ENCODE results near the gene FAM186B. TPM values are rescaled to one million over a fixed set of nuclear protein-coding genes. Genes with fewer than 3 reads are reported as not detected.

The FAM186B gene
- total RNA-seq, 2 donors from 2014 or later = 0.11 to 0.27 TPM

DNA sequence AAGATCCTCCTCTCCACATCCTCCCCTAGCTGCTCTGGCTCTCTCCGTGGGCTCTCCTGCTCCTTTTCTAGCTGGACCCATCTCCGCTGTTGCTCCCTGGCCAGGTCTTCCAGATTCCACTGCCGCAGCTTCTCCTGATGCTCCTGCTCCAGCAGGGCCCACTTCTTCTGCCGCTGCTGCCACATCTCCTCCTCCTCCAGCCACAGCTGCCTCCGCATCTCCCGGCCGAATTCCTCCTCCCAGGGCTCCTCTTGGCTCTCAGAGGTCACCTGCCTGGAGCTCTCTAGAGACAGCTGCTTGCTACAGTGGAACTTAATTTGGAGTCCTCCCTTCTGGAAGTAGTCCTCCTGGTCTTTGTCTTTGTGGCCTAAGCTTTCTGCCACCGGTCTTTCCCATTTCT is 5.5 kb downstream of the FAM186B start:
- TF ChIP-seq, protein P1, sequence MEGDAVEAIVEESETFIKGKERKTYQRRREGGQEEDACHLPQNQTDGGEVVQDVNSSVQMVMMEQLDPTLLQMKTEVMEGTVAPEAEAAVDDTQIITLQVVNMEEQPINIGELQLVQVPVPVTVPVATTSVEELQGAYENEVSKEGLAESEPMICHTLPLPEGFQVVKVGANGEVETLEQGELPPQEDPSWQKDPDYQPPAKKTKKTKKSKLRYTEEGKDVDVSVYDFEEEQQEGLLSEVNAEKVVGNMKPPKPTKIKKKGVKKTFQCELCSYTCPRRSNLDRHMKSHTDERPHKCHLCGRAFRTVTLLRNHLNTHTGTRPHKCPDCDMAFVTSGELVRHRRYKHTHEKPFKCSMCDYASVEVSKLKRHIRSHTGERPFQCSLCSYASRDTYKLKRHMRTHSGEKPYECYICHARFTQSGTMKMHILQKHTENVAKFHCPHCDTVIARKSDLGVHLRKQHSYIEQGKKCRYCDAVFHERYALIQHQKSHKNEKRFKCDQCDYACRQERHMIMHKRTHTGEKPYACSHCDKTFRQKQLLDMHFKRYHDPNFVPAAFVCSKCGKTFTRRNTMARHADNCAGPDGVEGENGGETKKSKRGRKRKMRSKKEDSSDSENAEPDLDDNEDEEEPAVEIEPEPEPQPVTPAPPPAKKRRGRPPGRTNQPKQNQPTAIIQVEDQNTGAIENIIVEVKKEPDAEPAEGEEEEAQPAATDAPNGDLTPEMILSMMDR (IDR thresholded peaks at IDR 0.05) = no peak
- no peaks in the 10 kb centered on the region for H3K4me1 ChIP-seq

DNA sequence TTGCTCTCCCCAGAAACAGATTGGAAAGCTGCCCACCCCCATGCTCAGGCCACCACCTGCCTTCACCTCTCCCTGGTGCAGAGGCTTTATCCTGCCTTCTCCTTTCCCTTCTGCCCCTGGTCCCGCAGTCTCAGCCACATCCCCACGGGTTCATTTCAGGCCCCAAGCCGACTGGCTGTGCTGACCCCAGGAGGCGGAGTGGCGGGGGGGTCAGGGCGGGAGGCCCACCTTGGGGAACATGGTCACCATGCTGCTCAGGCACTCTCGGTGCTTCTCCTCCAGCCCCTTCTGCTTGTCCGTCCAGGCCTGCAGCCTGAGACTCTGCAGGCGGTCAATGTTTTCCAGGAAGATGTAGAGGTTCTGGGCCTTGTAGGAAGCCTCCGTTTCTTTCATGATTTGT is 6.9 kb downstream of the FAM186B start:
- no peak for DNase-seq
- TF ChIP-seq, protein P1 (IDR thresholded peaks at IDR 0.05) = no peak
- intact Hi-C loops (cut with DNase I) = no loop called here
- H3K9ac ChIP-seq (ENCODE audit: low read depth in 2 of 2, low read length in 2 of 2) = no peak overlapping the region
- no peaks in the 10 kb centered on the region for H3K9me3 ChIP-seq
- no peaks in the 10 kb centered on the region for H3K27me3 ChIP-seq
- H3K4me3 ChIP-seq = no peak overlapping the region
- H3K4me1 ChIP-seq = no peaks in the 10 kb centered on the region
- no peaks in the 10 kb centered on the region for H3K36me3 ChIP-seq
- H3K27ac ChIP-seq = no peak overlapping the region

More for the DNA sequence above, 5.5 kb downstream of the FAM186B start:
- intact Hi-C loops (cut with DNase I) = no loop called here
- no peak overlapping the region for H3K9ac ChIP-seq (ENCODE audit: low read depth in 2 of 2, low read length in 2 of 2)
- no peaks in the 10 kb centered on the region for H3K9me3 ChIP-seq
- H3K27me3 ChIP-seq = no peaks in the 10 kb centered on the region
- H3K36me3 ChIP-seq = no peaks in the 10 kb centered on the region
- no peak for DNase-seq
- H3K27ac ChIP-seq = no peak overlapping the region
- H3K4me3 ChIP-seq = no peak overlapping the region

DNA sequence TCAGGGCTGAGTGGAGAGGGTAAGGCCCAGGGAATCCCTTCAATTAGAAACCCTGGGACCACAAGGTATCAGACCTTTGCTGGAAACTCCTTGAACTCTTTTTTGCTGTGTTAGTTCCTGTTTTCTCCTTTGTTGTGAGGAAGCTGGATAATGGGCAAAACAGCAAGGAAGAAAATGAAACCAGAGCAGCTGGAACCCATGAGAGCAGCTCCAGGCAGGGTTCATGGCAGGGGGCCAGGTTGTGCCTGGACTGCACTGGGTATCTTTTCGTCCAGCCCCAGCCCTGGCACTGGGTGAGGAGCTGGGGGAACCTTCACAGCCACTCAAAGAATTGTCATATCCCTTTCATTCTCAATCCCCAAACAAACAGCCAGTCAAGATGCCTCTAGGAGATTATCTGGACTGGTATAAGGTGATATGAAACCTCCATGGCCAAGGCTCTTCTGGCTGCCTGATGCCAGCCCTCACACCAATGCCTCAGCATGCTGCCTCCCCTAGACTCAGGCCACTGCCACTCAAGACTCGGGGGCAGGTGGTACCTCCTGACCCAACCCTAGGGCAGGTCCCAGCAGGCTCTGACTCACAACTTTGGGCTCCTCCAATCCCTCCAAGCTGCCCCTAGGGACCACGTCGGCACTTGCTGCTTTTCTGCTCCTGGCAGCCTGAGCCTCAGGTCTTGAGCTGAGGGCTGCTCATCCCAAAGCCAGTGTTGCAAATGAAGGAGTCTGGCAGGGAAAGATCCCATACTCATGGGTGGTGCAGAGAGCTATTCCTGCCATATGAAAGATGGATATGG is 16.5 kb downstream of the FAM186B start:
- Histone ChIP-seq H3K9ac (ENCODE audit: low read depth in 2 of 2, low read length in 2 of 2) (no peak overlapping the region), H3K9me3 (no peaks in the 10 kb centered on the region), H3K4me1 (no peaks in the 10 kb centered on the region), H3K27ac (no peak overlapping the region), H3K36me3 (no peaks in the 10 kb centered on the region), H3K27me3 (no peaks in the 10 kb centered on the region), H3K4me3 (no peak overlapping the region)
- no peak for DNase-seq
- TF ChIP-seq, protein P1 (IDR thresholded peaks at IDR 0.05) = no peak
- intact Hi-C loops (cut with DNase I) = loop anchor here (10.0 kb wide), 1 partner anchor 234 kb away; no protein-coding TSS in a partner anchor

DNA sequence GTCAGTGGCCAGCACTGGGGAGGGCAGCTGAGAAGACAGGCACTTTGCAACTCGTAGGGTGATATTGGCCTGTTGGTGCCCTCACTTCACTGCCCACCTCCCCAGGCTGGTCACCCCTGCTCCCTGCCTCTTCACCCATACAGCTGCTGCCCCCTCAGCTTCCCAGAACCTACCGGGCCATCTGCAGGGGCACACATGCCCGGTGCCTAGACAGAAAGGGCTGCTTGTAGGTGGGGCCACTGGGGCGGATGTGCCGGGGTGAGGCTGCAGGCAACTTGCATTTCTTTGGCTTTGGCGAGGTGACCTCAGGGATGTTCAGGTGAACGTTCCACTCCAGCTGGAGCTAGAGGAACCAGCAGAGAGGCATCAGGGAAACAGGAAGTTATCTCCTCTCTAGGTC is 17.2 kb downstream of the FAM186B start:
- no peak for DNase-seq
- H3K4me1 ChIP-seq = no peaks in the 10 kb centered on the region
- TF ChIP-seq, protein P1 (IDR thresholded peaks at IDR 0.05) = no peak
- H3K9me3 ChIP-seq = no peaks in the 10 kb centered on the region
- no peaks in the 10 kb centered on the region for H3K36me3 ChIP-seq
- no peaks in the 10 kb centered on the region for H3K27me3 ChIP-seq
- no peak overlapping the region for H3K9ac ChIP-seq (ENCODE audit: low read depth in 2 of 2, low read length in 2 of 2)
- H3K4me3 ChIP-seq = no peak overlapping the region
- no peak overlapping the region for H3K27ac ChIP-seq
- intact Hi-C loops (cut with DNase I) = loop anchor here (10.0 kb wide), 1 partner anchor 233 kb away; no protein-coding TSS in a partner anchor

DNA sequence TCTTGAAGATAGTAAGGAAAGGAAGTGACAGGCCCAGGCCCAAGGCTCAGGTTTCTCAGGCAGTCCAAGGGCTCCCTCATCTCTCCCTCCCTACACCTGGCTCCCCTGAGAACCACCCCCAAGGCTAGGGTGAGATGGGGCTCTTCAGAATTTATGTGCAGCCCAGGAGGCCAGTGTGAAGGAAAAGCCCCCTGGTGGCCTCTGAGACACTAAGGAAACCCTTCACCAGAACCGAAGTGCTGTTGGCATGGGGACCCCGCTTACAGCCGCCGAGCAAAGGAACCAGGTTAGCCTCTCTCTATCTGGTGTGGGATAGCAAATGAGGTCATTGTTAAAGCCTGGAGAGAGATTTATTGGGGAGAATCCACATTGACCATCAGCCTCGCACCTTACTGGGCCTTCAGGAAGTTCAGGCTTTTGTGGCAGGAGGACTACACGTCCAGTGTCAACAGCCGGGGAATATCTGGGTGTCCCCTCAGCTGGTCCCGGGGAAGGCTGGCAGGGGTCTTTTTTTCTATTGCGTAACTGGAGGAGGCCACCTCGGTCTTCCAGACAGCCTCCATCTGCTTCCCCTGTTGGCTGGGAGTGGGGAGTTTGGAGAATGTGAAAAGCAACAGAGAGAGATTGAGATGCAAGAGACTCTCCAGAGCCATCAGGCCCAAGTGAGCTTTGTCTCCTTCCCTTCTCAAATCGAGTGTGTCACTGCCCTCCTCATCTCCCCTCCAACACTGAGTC is 18.1 kb downstream of the FAM186B start:
- DNase-seq = no peak
- Histone ChIP-seq H3K9ac (ENCODE audit: low read depth in 2 of 2, low read length in 2 of 2) (no peak overlapping the region), H3K27ac (no peak overlapping the region), H3K4me1 (no peaks in the 10 kb centered on the region), H3K27me3 (no peaks in the 10 kb centered on the region), H3K4me3 (no peak overlapping the region), H3K36me3 (no peaks in the 10 kb centered on the region), H3K9me3 (no peaks in the 10 kb centered on the region)
- intact Hi-C loops (cut with DNase I) = loop anchor here (10.0 kb wide), 1 partner anchor 233 kb away; no protein-coding TSS in a partner anchor
- TF ChIP-seq, protein P1 (IDR thresholded peaks at IDR 0.05) = no peak
